GM12865 (cell line): ENCODE results near the gene IL1RAP.

Source experiments
- DNase-seq: peaks from one replicate; pipeline ENCODE4 v3.0.0; 2010; ENCODE audit warnings: low read depth
- H3K4me3 ChIP-seq: 2 replicates; pipeline ENCODE4 v1.5.1; 2011; ENCODE audit warnings: mild to moderate bottlenecking, low read depth, low read length, control low read depth
- TF ChIP-seq, protein P1 (sequence below): IDR thresholded peaks from 2 replicates; pipeline ENCODE4 v1.5.1; 2011; ENCODE audit warnings: low read length, control low read depth, low read depth, inconsistent platforms; ENCODE audit not compliant: insufficient read depth; ENCODE audit errors: missing control alignments

Gene IL1RAP

DNA sequence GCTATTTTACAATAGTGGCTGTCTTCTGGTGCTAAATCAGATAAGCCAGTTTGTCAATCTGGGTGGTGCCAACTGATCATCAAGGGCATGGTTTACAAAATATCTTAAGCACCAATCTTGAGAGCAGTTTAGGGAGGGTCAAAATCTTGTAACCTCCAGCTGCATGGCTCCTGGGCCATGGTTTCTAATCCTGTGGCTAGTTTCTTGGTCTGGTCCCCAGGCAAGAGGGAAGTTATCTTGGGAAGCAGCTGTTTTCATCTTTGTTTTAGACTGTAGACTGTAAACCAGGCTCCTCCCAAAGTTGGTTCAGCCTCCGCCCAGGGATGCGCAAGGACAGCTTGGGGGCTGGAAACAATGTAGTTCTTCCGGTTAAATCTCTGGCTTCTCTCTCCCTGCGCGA is 166.8 kb downstream of the IL1RAP start:
- DNase-seq, result no peak
- no peak overlapping the region for H3K4me3 ChIP-seq
- TF ChIP-seq, protein P1, sequence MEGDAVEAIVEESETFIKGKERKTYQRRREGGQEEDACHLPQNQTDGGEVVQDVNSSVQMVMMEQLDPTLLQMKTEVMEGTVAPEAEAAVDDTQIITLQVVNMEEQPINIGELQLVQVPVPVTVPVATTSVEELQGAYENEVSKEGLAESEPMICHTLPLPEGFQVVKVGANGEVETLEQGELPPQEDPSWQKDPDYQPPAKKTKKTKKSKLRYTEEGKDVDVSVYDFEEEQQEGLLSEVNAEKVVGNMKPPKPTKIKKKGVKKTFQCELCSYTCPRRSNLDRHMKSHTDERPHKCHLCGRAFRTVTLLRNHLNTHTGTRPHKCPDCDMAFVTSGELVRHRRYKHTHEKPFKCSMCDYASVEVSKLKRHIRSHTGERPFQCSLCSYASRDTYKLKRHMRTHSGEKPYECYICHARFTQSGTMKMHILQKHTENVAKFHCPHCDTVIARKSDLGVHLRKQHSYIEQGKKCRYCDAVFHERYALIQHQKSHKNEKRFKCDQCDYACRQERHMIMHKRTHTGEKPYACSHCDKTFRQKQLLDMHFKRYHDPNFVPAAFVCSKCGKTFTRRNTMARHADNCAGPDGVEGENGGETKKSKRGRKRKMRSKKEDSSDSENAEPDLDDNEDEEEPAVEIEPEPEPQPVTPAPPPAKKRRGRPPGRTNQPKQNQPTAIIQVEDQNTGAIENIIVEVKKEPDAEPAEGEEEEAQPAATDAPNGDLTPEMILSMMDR, result no peak

DNA sequence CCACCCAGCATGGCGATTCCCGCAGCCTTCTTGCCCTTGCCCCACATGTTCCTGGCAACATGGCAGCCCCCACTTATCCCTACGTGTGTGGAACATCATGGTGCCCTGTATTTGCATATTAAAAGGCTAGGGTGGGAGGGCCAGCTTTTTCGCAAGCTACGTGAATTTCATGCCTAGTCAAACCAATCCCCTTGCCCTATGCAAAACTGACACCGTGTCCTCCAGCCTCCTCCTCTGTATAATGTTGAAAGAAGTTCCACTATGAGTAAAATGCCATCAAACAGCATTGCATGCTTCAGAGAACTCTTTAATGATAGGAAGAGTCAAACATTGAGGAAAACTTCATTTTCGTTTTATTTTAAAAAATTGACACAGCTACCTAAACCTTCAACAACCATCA is 170.9 kb downstream of the IL1RAP start:
- no peak for DNase-seq
- H3K4me3 ChIP-seq, result no peak overlapping the region
- TF ChIP-seq, protein P1, result no peak

DNA sequence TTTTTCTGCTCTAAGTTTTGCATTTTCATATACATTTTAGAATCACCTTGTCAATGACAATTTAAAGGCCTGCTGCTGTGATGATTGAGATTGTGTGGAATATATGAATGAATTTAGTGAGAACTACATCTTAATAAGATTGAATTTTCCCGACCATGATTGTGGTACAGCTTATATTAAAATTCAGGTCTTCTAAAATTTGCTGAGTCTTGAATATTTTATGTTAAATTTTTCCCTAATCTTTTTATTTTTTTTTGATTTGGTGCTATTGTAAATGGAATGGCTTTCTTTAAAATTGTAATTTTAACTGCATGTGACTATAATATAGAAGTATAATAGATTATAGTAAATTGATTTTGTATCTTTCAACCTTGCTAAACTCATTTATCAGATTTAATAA is 172.1 kb downstream of the IL1RAP start:
- TF ChIP-seq, protein P1, result no peak
- H3K4me3 ChIP-seq, result no peak overlapping the region
- no peak for DNase-seq

DNA sequence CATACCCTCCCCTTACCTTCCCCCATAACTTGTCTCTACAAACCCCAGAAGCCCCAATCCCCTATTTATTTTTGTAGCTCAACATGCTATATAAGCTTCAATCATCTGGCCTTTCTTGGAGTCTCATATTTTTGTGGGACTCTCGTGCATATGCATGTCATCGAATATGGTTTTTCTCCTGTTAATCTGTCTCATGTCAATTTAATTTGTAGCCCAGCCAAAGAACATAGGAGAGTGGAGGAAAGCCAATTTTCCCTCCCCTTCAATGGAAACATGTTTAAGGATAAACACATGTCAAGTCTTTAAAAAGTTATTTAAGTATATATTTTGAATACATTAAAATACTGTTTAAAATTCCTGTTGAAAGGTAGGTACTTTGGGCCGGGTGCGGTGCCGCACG is 176.4 kb downstream of the IL1RAP start:
- TF ChIP-seq, protein P1, result no peak
- no peak for DNase-seq
- H3K4me3 ChIP-seq, result no peak overlapping the region

DNA sequence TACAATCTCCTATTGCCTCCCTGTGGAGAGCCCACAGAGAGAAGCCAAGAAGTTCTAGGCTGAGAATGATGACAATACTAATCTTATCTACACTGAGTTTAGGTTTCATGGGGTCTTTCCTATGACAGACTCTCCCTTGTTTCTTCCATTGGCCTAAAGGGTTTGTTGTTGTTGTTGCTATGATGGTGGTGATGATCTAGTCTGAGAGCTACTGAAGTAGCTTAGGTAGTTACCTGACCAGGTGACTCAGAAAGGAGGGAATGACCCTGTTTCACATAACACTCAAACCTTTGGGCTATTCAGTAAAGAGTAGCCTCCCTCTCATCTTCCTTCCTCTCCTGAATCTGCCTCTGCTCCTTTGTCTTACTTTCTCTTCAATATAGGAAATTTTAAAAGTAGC is 178.4 kb downstream of the IL1RAP start:
- DNase-seq, result no peak
- TF ChIP-seq, protein P1, result no peak
- H3K4me3 ChIP-seq, result no peak overlapping the region

DNA sequence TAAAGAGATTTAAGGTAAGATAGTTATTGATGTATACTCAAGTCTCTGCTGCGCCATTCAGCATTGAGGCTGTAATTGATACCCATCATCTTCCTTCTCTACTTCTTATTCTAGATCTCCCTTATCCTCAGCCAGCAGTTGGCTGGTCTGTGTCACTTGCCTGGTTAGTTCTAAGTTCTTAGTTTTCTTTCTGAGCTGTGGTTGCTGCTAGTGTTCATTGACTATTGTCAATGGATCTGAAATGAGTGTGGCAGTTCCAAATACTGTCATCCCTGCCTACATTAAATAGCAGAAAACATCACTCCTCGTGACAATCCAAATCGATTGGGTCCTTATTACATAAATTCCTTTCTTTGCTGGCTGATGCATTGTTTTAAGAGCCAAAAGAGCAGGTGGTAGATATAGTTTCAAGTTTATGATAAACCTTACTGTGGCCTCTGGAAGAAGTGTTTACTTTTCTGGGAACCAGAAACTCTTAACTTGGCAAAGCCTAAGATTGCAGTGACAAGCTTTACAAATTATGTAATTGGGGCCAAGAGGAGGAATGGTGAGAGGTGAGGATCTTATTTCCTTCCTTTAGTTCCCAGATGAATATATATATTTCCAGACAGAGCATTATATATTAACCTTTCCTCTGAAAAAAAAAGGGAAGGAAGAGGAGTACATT is 180.6 kb downstream of the IL1RAP start:
- TF ChIP-seq, protein P1, result no peak
- DNase-seq, result no peak
- no peak overlapping the region for H3K4me3 ChIP-seq

DNA sequence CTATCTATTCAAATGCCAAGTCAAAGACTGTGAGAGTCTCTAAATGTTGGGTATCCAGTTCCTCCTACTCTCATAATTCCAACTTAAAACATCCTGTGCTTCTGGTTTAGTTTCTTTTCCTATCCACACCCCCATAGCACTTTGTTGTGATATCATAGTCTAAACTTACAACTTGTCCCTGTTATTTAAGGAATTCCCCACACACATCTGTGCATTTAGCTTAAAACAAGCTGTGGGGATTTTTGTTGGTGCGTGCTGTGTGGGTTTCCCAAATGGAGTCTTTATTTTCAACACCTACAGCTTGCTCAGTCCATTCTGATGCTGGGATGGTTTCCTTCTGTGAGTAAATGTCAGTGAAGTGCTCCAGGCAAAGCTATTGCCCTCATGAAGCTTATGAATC is 181.3 kb downstream of the IL1RAP start:
- DNase-seq, result no peak
- no peak overlapping the region for H3K4me3 ChIP-seq

More for the DNA sequence above, 181.3 kb downstream of the IL1RAP start:
- TF ChIP-seq, protein P1, result no peak
